BLaER1 (cell line): Measurements from ENCODE around the gene SDK1.

ENCODE experiments used
- H3K27ac ChIP-seq: shearing (Covaris generic); formaldehyde crosslinking; 2 replicates; pipeline ENCODE4 v1.8.1; 2022
- H3K27me3 ChIP-seq: shearing (Covaris generic); formaldehyde crosslinking; 2 replicates; pipeline ENCODE4 v1.8.1; 2022
- H3K36me3 ChIP-seq: shearing (Covaris generic); formaldehyde crosslinking; 2 replicates; pipeline ENCODE4 v1.8.1; 2022
- H3K4me1 ChIP-seq: shearing (Covaris generic); formaldehyde crosslinking; 2 replicates; pipeline ENCODE4 v1.8.1; 2022
- H3K4me2 ChIP-seq: shearing (Covaris generic); formaldehyde crosslinking; 2 replicates; pipeline ENCODE4 v1.8.1; 2022
- H3K4me3 ChIP-seq: shearing (Covaris generic); formaldehyde crosslinking; 2 replicates; pipeline ENCODE4 v1.8.1; 2022
- H3K9ac ChIP-seq: shearing (Covaris generic); formaldehyde crosslinking; 2 replicates; pipeline ENCODE4 v1.8.1; 2022
- H3K9me3 ChIP-seq: shearing (Covaris generic); formaldehyde crosslinking; 2 replicates; pipeline ENCODE4 v1.8.1; 2022
- H4K20me1 ChIP-seq: shearing (Covaris generic); formaldehyde crosslinking; 2 replicates; pipeline ENCODE4 v1.8.1; 2022
- Cebpa-rat ChIP-seq: shearing (Covaris generic); IDR thresholded peaks from 2 replicates; pipeline ENCODE4 v1.8.1; 2022

SDK1 gene

DNA sequence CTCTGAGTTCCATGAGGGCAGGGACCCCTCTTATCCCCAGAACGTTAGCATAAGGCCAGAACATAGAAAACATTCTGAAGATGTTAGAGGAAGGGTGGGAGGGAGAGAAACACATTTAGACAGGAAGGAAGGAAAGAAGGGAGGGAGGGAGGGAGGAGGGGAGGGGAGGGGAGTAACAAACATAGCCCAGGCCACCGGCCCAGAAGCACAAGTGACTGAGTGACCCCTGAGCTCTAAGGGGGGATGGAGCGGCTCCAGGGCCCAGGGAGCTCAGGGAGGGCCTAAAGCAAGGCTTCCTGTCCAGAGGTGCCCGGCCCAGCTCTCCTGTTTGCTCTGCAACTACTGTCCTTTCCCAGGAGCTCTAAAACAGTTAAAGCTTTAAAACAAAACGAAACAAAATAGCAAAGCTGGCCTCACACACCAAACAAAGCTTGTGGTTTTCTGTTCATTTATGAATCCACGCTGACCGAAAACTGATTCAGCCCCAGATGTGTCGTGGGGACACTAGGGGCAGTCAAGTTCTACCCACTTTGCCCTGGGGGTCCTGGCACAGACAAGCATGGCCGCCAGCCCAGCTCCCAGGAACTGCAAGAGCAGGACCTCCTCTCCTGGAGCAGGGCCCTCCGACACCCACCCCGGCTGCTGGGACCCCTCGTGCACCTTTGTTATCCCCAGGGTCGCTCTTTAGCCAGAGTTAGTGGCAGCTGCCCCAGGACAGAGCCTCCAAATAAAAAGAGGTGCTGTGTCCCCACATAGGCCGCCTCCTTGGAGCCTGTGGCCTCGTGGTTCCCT is 884.9 kb downstream of the SDK1 start:
- H3K27me3 ChIP-seq: no peaks in the 10 kb centered on the region
- no peak overlapping the region for H3K4me3 ChIP-seq
- TF ChIP-seq Cebpa-rat: no peak
- H3K9ac ChIP-seq: peak overlapping the region; percentile 63; the same call in 1 of the 2 replicates
- H3K4me2 ChIP-seq: peak overlapping the region; percentile 70
- H3K36me3 ChIP-seq: no peaks in the 10 kb centered on the region
- peak overlapping the region; percentile 77 for H3K27ac ChIP-seq
- H3K4me1 ChIP-seq: peaks cover 18% of the 10 kb centered on the region
- peaks cover 17% of the 10 kb centered on the region for H3K9me3 ChIP-seq
- no peaks in the 10 kb centered on the region for H4K20me1 ChIP-seq

DNA sequence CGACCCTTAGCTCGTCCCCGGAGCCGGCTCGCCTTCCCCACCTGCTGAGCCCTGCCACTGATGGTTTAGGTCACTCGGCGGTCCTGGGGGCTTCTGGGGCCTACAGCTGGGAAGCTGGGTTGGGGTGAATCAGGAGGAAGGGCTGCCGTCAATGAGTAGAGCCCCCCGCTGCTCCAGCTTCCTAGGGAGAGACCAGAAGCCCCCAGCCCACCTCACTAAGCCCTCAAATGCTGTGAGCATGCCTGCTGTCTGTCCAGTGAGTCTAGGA is 885.4 kb downstream of the SDK1 start:
- H3K4me3 ChIP-seq: no peak overlapping the region
- H4K20me1 ChIP-seq: no peaks in the 10 kb centered on the region
- no peak for TF ChIP-seq Cebpa-rat
- no peaks in the 10 kb centered on the region for H3K27me3 ChIP-seq
- H3K27ac ChIP-seq: peak overlapping the region; percentile 77
- H3K9me3 ChIP-seq: peaks cover 17% of the 10 kb centered on the region
- no peak overlapping the region for H3K9ac ChIP-seq
- H3K4me2 ChIP-seq: peak overlapping the region; percentile 70
- no peaks in the 10 kb centered on the region for H3K36me3 ChIP-seq
- H3K4me1 ChIP-seq: peaks cover 18% of the 10 kb centered on the region

GRCh38 chr7:4188651-4189050 is 887.6 kb downstream of the SDK1 start:
- Histone ChIP-seq H3K4me1 (peaks cover 18% of the 10 kb centered on the region), H3K27me3 (no peaks in the 10 kb centered on the region), H3K4me2 (no peak overlapping the region), H3K4me3 (no peak overlapping the region), H4K20me1 (no peaks in the 10 kb centered on the region), H3K27ac (no peak overlapping the region), H3K36me3 (no peaks in the 10 kb centered on the region), H3K9me3 (peaks cover under 1% of the 10 kb centered on the region; the same call in 1 of the 2 replicates), H3K9ac (no peak overlapping the region)
- TF ChIP-seq Cebpa-rat: no peak

- Histone ChIP-seq H3K4me3 (no peak overlapping the region), H3K9me3 (no peaks in the 10 kb centered on the region), H3K27ac (no peak overlapping the region), H4K20me1 (no peaks in the 10 kb centered on the region), H3K4me2 (no peak overlapping the region), H3K27me3 (no peaks in the 10 kb centered on the region), H3K9ac (no peak overlapping the region), H3K4me1 (peaks cover 18% of the 10 kb centered on the region), H3K36me3 (no peaks in the 10 kb centered on the region)
- TF ChIP-seq Cebpa-rat: no peak
Observed at GRCh38 chr7:4189131-4189570, 888.1 kb downstream of the SDK1 start.

- Histone ChIP-seq H3K4me3 (no peak overlapping the region), H3K27me3 (no peaks in the 10 kb centered on the region), H3K4me1 (peaks cover 13% of the 10 kb centered on the region), H3K4me2 (no peak overlapping the region), H3K27ac (no peak overlapping the region), H3K36me3 (no peaks in the 10 kb centered on the region), H3K9ac (no peak overlapping the region), H3K9me3 (no peaks in the 10 kb centered on the region), H4K20me1 (no peaks in the 10 kb centered on the region)
- no peak for TF ChIP-seq Cebpa-rat
Observed at GRCh38 chr7:4190010-4190981, 889.2 kb downstream of the SDK1 start.

GRCh38 chr7:4191046-4191445 is 890.0 kb downstream of the SDK1 start:
- no peaks in the 10 kb centered on the region for H3K27me3 ChIP-seq
- H3K4me3 ChIP-seq: no peak overlapping the region
- H3K9me3 ChIP-seq: no peaks in the 10 kb centered on the region
- H3K27ac ChIP-seq: no peak overlapping the region
- TF ChIP-seq Cebpa-rat: no peak
- no peak overlapping the region for H3K9ac ChIP-seq
- no peak overlapping the region for H3K4me2 ChIP-seq
- no peaks in the 10 kb centered on the region for H4K20me1 ChIP-seq
- no peaks in the 10 kb centered on the region for H3K36me3 ChIP-seq
- peaks cover 6% of the 10 kb centered on the region for H3K4me1 ChIP-seq

GRCh38 chr7:4191525-4191924 is 890.5 kb downstream of the SDK1 start:
- Histone ChIP-seq H3K4me1 (peaks cover under 1% of the 10 kb centered on the region), H3K27me3 (no peaks in the 10 kb centered on the region), H3K4me3 (no peak overlapping the region), H3K9me3 (no peaks in the 10 kb centered on the region), H3K27ac (no peak overlapping the region), H3K9ac (no peak overlapping the region), H4K20me1 (no peaks in the 10 kb centered on the region), H3K4me2 (no peak overlapping the region), H3K36me3 (no peaks in the 10 kb centered on the region)
- TF ChIP-seq Cebpa-rat: no peak

- no peaks in the 10 kb centered on the region for H3K9me3 ChIP-seq
Observed at GRCh38 chr7:4195660-4196059, 894.6 kb downstream of the SDK1 start.

GRCh38 chr7:4196121-4196819 is 895.2 kb downstream of the SDK1 start:
- H3K36me3 ChIP-seq: no peaks in the 10 kb centered on the region
- H3K4me1 ChIP-seq: no peaks in the 10 kb centered on the region
- H3K9me3 ChIP-seq: no peaks in the 10 kb centered on the region
- no peaks in the 10 kb centered on the region for H4K20me1 ChIP-seq
- H3K4me2 ChIP-seq: no peak overlapping the region
- no peak overlapping the region for H3K27ac ChIP-seq
- no peak for TF ChIP-seq Cebpa-rat
- H3K9ac ChIP-seq: no peak overlapping the region
- no peak overlapping the region for H3K4me3 ChIP-seq
- no peaks in the 10 kb centered on the region for H3K27me3 ChIP-seq

More at GRCh38 chr7:4195660-4196059, 894.6 kb downstream of the SDK1 start:
- TF ChIP-seq Cebpa-rat: no peak
- no peak overlapping the region for H3K9ac ChIP-seq
- no peak overlapping the region for H3K4me2 ChIP-seq
- no peak overlapping the region for H3K4me3 ChIP-seq
- H3K4me1 ChIP-seq: no peaks in the 10 kb centered on the region
- H4K20me1 ChIP-seq: no peaks in the 10 kb centered on the region
- no peaks in the 10 kb centered on the region for H3K27me3 ChIP-seq
- H3K27ac ChIP-seq: no peak overlapping the region
- H3K36me3 ChIP-seq: no peaks in the 10 kb centered on the region

GRCh38 chr7:4198301-4198700 is 897.2 kb downstream of the SDK1 start:
- H3K4me3 ChIP-seq: no peak overlapping the region
- H3K27ac ChIP-seq: no peak overlapping the region
- no peaks in the 10 kb centered on the region for H3K27me3 ChIP-seq
- H3K4me2 ChIP-seq: no peak overlapping the region
- TF ChIP-seq Cebpa-rat: no peak
- no peak overlapping the region for H3K9ac ChIP-seq
- no peaks in the 10 kb centered on the region for H3K9me3 ChIP-seq
- H4K20me1 ChIP-seq: no peaks in the 10 kb centered on the region
- no peaks in the 10 kb centered on the region for H3K36me3 ChIP-seq
- no peaks in the 10 kb centered on the region for H3K4me1 ChIP-seq
